OCI-LY7 (cell line): ENCODE data around the gene IFNA1.

ENCODE experiments used
- CTCF ChIP-seq: fragments of 200-600 bp; sonication (generic); conservative IDR thresholded peaks from 2 replicates; pipeline ENCODE4 v1.5.1; 2014; ENCODE audit warnings: mild to moderate bottlenecking, antibody characterized with exemption, low read length, moderate library complexity, mixed read lengths
- EZH2phosphoT487 ChIP-seq: fragments of 200-600 bp; sonication (generic); IDR thresholded peaks from 2 replicates; pipeline ENCODE4 v1.6.1; 2018; ENCODE audit warnings: low read depth, borderline replicate concordance, mild to moderate bottlenecking, mixed run types, antibody characterized with exemption, low read length, moderate library complexity, mixed read lengths

DNA sequence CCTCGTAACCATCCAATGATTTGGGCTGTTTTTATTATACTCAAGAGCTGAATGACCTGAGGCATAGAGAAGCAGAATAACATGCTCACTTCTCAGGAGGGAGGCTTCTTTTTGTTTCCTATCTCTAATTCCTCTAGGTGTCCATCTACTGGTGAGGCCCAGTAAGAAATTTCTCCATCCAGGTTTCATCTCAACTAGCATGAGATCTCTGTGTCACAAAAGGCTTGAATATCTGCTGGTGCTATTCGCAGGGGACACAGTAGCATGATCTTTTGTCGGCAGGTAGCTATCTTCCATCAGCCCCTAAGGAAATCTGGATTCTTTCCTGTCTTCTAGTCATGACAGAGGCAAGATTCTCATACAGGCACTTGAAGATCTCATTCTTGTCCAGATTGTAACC is 33.0 kb downstream of the IFNA1 start:
- no peak for TF ChIP-seq CTCF
- no peak for TF ChIP-seq EZH2phosphoT487
